GM19239 (cell line): ENCODE data around the gene IGLL5.

Source experiments
- DNase-seq: peaks from one replicate; pipeline ENCODE4 v3.0.0; 2011; ENCODE audit warnings: low spot score; ENCODE audit not compliant: insufficient read length
- FAIRE-seq: peaks from 2 replicates; lab custom pipeline; 2011; peaks lifted over from hg19 to GRCh38; lab: Jason Lieb, UNC

The IGLL5 gene

GRCh38 chr22:22857607-22858558, 29.7 kb upstream of the IGLL5 start:
- FAIRE-seq = peak; percentile 74
- DNase-seq = no peak

DNA sequence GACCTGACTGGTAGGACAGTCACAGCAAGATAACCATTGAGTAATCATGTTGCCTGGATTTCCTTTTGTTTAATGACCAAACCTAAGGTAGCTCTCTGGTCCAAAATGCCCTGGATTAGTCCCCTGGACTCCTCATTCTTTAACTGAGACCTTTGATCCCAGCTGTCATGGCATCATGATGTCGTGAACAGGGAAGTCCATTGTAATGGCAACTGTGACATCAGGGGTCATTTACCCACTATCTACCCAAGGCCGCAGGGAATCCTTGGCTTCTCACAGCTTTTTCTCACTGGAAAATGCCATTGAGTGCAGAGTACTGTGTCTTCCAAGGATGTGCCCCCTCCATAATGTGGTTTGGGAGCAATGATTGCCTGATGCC, 29.1 kb upstream of the IGLL5 start:
- FAIRE-seq (no peak), DNase-seq (no peak)

GRCh38 chr22:22863001-22863400, 24.6 kb upstream of the IGLL5 start:
- DNase-seq (no peak), FAIRE-seq (no peak)

GRCh38 chr22:22865311-22866072, 22.1 kb upstream of the IGLL5 start:
- FAIRE-seq (peak; percentile 98), DNase-seq (peak; percentile 37)

DNA sequence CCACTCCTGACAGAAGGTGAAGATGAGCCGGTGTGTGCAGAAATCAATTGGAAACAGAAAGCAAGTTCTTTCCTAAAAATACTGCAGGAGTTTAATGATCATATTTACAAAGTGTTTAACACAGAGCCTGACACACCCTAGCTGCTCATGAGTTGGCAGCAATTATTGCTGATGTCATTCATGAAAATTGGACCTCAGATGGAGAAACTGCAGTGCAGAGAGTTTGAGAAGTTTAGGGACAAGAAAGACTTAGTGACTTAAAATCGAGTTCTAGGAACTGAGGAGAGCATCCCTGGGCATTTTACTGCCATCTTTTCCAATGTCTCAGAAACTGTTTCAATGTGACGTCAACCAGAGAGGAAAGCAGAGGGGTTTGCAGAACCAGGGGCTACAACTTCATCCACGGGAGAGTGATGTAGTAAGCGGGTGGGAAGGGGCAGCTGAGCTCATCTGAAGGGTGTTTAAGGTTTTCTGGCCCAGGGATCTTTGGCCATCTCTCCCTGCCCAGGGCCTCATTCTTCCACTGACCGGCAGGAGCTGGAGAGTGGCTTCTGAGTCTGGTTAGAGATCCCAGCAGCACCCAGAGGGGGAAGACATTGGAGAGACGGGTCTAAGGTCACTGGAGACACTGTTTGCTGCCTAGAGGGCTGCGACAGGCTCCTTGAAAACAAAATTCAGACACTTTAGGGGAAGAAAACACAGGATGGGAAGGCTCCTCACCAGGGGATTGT, 21.1 kb upstream of the IGLL5 start:
- DNase-seq (no peak), FAIRE-seq (no peak)

DNA sequence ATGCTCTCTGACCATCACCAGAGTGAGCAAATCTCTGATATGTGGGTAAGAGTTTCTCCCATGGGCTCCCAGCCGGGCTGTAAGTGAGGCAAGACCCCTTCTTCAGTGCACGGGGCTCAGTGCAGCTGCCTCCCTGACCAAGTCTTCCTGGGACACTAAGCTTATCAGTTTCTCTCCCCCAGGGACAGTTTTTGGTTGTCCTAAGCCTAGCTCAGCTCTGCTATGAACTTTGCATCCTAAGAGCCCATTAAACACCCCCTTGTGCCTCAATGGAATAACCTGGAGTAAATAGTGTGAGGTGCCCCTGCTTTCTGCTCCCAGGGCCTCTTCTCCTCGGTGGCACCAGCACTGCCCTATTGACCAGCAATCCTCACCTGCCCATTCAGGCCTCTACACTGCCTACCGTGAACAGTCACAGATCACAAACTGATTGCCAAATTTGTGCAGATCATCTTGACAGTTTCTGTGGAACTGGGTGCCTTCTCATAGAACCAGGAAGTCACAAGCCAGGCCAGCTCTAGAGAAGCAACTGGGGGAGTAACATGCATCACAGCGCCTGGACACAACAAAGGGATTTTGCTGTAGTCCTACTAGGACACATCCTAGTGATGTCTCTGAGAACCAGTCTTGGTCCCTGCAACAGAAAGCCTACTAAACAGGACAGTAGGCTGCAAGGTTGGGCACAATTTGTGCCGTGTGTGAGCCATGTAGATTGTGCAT, 19.5 kb upstream of the IGLL5 start:
- FAIRE-seq (no peak), DNase-seq (no peak)

DNA sequence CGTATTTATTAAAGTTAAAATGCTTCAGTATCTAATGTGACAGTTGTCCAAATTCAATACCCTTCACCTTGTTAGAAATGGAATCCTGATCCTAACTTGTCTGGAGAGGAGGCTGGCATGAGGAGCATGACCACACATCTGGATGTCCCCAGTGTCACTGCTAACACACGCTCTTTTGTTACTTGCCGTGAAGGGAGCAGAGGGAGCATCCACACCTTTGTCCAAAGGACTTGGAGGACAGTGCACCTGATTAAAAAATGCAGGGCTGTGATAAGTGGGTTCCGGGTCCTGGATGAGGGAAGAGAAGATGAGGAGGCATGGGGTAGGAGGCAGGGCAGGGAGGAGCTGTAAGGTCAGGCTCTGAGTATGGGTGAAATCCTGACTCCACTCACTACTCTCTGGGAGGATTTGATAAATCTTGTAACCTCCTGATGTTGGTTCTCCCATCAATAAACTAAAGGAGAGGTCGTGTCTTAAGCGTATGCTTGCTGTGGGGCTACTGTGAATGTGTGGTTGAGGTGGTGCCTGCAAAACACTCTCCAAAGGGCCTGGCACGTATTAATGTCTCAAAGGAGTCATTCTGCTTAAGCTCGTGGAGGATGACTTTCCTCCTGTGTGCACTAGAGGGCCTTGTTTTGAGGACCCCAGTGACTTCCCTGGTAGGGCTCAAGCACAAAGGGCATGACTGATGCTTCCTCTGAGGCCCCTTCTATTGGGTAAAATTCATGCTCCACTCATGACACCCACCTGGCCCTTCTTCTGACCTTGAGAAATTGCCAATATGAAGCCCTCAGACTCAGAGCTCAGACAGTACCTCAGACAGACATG, 16.8 kb upstream of the IGLL5 start:
- DNase-seq = no peak
- FAIRE-seq = peak; percentile 91

DNA sequence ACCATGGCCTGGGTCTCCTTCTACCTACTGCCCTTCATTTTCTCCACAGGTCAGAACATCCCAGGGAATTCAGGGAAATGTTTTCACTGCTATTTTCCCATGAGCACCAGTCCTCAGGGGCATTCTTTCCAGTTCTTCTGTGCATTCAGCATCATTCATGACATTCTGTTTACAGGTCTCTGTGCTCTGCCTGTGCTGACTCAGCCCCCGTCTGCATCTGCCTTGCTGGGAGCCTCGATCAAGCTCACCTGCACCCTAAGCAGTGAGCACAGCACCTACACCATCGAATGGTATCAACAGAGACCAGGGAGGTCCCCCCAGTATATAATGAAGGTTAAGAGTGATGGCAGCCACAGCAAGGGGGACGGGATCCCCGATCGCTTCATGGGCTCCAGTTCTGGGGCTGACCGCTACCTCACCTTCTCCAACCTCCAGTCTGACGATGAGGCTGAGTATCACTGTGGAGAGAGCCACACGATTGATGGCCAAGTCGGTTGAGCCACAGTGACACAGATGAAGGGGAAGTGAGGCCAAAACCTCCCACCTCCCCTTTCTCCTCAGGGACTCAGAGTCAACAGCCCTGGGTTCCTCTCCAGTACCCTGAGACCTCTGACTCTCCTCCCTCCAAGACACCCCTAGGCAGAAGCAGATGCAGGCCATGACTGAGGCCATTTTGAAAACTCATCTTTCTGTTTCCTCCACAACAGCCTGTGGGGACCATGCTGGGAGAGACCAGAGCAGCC, 15.9 kb upstream of the IGLL5 start:
- no peak for DNase-seq
- FAIRE-seq = no peak

GRCh38 chr22:22872722-22873708, 14.6 kb upstream of the IGLL5 start:
- FAIRE-seq (no peak), DNase-seq (no peak)

- peak; percentile 40 for FAIRE-seq
- DNase-seq = no peak
Measured at GRCh38 chr22:22877523-22878210, 9.9 kb upstream of the IGLL5 start.

DNA sequence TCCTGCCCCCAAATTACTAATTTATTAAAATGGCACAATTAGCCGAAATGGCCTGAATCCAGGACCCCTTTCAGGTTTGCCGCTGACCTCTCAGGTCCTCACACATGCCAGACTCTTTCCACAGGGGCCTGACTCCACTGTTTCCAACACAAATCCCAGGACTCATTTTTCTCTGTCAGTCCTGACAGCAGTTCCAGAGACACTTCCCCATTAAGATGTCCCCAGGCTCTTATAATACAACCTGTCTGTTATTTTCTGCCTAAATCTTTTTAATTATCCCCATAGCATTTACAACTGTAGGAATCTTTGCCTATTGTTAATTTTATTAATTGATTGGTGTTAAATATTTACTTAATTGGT, 9.4 kb upstream of the IGLL5 start:
- FAIRE-seq = no peak
- DNase-seq = no peak

GRCh38 chr22:22878801-22879674, 8.6 kb upstream of the IGLL5 start:
- DNase-seq (no peak), FAIRE-seq (no peak)

GRCh38 chr22:22879675-22880155, 7.9 kb upstream of the IGLL5 start:
- no peak for FAIRE-seq
- DNase-seq = no peak

DNA sequence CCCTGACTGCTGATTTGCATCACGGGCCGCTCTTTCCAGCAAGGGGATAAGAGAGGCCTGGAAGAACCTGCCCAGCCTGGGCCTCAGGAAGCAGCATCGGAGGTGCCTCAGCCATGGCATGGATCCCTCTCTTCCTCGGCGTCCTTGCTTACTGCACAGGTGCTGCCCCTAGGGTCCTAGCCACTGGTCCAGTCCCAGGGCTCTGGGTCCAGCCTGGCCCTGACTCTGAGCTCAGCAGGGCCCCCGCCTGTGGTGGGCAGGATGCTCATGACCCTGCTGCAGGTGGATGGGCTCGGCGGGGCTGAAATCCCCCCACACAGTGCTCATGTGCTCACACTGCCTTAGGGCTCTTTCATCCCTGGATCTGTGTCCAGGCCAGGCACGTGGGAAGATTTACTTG, 7.0 kb upstream of the IGLL5 start:
- FAIRE-seq = no peak

DNA sequence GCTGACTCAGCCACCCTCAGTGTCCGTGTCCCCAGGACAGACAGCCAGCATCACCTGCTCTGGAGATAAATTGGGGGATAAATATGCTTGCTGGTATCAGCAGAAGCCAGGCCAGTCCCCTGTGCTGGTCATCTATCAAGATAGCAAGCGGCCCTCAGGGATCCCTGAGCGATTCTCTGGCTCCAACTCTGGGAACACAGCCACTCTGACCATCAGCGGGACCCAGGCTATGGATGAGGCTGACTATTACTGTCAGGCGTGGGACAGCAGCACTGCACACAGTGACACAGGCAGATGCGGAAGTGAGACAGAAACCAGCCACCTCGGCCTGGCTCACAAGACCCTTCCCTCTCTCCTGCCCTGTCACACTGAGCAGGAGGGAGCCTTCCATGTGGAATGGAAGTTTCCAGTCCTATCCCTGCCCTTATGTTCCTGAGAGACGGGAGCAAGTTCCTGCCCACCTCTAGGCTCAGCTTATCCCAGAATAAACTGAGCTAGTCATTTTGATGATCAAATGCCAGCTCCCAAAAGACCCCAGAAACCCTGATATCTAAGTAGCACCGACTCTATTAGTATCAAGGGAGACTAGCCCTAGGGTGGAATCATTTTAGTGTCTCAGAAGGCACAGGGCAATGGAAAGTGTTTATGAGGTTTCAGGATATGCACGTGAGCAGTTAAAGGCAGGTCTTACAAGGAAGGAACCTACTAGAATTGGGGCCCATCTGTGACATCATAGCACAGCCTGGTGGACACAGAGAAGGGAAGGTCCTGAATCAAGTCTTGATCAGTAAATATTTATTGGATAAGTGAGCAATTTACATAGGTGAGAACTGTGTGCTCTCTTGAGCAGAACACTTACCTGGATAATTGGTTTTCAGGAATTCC, 6.3 kb upstream of the IGLL5 start:
- FAIRE-seq (peak; percentile 94), DNase-seq (no peak)

More for the DNA sequence above, 7.0 kb upstream of the IGLL5 start:
- no peak for DNase-seq
